ENCODE results near the gene MAGI2.

DNA sequence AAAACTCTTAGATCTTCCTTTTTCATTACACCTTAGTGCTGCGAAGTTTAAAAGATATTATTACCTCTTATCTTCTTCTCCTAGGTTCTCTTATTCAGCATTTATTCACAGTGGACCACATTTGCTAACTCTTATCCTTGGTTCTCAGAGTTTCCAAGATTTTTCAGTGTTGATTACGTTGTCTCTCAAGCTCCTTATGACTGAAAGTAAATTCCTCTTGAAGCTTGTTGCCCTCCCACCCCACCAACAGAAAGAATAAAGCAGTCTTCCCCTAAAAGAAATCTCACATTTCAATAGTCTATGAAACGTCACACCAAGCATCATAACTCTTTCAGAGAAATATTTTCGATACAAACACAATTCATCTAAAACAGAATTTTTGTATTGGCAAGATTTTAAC, 362.5 kb downstream of the MAGI2 start:
- TF ChIP-seq, protein P1, sequence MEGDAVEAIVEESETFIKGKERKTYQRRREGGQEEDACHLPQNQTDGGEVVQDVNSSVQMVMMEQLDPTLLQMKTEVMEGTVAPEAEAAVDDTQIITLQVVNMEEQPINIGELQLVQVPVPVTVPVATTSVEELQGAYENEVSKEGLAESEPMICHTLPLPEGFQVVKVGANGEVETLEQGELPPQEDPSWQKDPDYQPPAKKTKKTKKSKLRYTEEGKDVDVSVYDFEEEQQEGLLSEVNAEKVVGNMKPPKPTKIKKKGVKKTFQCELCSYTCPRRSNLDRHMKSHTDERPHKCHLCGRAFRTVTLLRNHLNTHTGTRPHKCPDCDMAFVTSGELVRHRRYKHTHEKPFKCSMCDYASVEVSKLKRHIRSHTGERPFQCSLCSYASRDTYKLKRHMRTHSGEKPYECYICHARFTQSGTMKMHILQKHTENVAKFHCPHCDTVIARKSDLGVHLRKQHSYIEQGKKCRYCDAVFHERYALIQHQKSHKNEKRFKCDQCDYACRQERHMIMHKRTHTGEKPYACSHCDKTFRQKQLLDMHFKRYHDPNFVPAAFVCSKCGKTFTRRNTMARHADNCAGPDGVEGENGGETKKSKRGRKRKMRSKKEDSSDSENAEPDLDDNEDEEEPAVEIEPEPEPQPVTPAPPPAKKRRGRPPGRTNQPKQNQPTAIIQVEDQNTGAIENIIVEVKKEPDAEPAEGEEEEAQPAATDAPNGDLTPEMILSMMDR (conservative IDR thresholded peaks at IDR 0.05 in 1 of 2, IDR thresholded peaks at IDR 0.05 in 1 of 2; ENCODE audit: extremely low read depth in 1 of 2, insufficient read depth in 1 of 2, low read depth in 1 of 2, low read length in 2 of 2) = no peak
- no peak for TF ChIP-seq EZH2 (IDR thresholded peaks at IDR 0.05; ENCODE audit: borderline replicate concordance, low read length)
